Lower leg skin (tissue), 4 donors: ENCODE data around the gene AMIGO1. TPM values are rescaled to one million over a fixed set of nuclear protein-coding genes. Genes with fewer than 3 reads are reported as not detected.

Experiments used
- DNase-seq, 2 donors: peaks; one replicate each; pipeline ENCODE4 v3.0.0-alpha.2; 2019; ENCODE audit warnings: low spot score in 2 of 2
- H3K4me3 ChIP-seq: fragments of 200-600 bp; sonication (generic); 2 replicates; pipeline ENCODE4 v1.5.1; 2017; ENCODE audit warnings: mild to moderate bottlenecking, low read depth; ENCODE audit not compliant: poor library complexity, severe bottlenecking
- CTCF ChIP-seq, 3 donors: fragments of 450-650 bp; IDR thresholded peaks; one replicate each; pipeline ENCODE4 v1.5.1; 2016; ENCODE audit warnings: antibody characterized with exemption in 3 of 3, mild to moderate bottlenecking in 3 of 3, moderate library complexity in 2 of 3
- POLR2A ChIP-seq, 2 donors: fragments of 450-650 bp; IDR thresholded peaks; one replicate each; pipeline ENCODE4 v1.6.1; 2016 to 2017; ENCODE audit warnings: antibody characterized with exemption in 2 of 2, mild to moderate bottlenecking in 1 of 2, moderate library complexity in 1 of 2
- WGBS, 2 donors: methylation state at CpG; one replicate each; pipeline ENCODE4 v1.1.5; 2018; 5-methylcytosine and 5-hydroxymethylcytosine counted together
- intact Hi-C: fragments of 100-400 bp; cut with DNase I; formaldehyde crosslinking; loops from one replicate; pipeline ENCODE4 v1.15.0; 2023; ENCODE audit warnings: low total_unique reads
- total RNA-seq, 4 donors: library from RNA; depleted of rRNA; stranded (reverse); fragments of >200 nt; gene quantifications; one replicate each; pipeline ENCODE4 v1.1.0, GENCODE V29; 2016

The AMIGO1 gene
- total RNA-seq, 4 donors from 2014 or later = 3.9 to 7.9 (median 5.4) TPM

GRCh38 chr1:109523706-109524105 is 14.2 kb upstream of the AMIGO1 start:
- DNase-seq = no peak
- no peak overlapping the region for H3K4me3 ChIP-seq
- WGBS, 2 donors = 91 to 94% methylated on average over 2 of the region's 2 CpGs
- TF ChIP-seq CTCF (IDR thresholded peaks at IDR 0.05) (no peak), POLR2A (IDR thresholded peaks at IDR 0.05) (no peak)
- intact Hi-C loops = no loop called here

GRCh38 chr1:109522026-109522425 is 12.5 kb upstream of the AMIGO1 start:
- intact Hi-C loops = no loop called here
- no peak for DNase-seq
- no peak overlapping the region for H3K4me3 ChIP-seq
- no peak for TF ChIP-seq POLR2A (IDR thresholded peaks at IDR 0.05)
- TF ChIP-seq CTCF (IDR thresholded peaks at IDR 0.05) = no peak
- 84 to 85% methylated on average over 7 of the region's 7 CpGs for WGBS, 2 donors

DNA sequence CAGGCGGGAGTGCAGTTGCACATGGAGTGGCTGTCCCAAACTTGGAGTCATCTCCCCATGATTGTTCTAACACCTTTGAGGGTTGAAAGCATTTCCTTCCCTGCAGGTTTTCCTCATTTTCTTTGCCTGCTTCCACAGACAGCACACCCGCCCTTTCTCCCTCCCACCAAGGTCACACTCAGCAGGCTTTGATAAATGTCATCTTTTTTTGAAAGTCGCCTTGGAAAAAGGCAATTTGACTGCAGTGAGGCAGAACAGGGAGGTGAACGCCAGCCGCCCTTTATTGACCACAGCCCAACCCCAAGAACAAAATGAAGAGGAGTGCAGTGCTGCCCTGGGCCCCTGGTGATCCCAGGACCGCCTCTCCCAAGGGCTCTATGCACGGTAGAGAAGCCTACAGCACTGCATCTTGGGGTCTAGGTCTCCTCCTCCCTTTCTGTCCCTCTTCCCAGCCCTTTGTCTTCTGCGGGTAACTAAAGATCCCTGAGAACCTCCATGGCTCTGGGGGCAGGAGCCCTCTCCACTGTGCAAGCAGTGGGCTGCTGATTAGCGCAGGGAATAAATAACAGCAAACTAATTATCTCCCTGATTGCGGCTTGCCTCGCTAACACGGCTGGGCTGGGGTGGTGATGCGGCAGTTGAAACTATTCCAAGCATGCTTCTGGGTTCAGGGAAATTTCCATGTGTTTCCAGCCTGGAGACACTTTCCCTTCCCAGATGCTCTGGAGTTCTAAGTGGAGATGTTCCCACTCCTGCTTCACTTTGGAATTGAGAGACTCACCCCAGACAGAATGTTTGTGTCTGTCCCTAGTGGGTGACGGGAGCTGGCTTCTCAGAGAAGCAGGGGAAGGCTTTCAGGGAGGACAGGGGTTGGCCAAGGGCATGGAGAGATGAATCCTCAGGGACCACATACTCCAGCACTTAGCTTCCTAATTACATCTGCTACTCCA is 11.8 kb upstream of the AMIGO1 start:
- DNase-seq = no peak
- 65 to 66% methylated on average over 14 of the region's 14 CpGs for WGBS, 2 donors
- intact Hi-C loops = no loop called here
- no peak overlapping the region for H3K4me3 ChIP-seq
- TF ChIP-seq CTCF (IDR thresholded peaks at IDR 0.05) (no peak), POLR2A (IDR thresholded peaks at IDR 0.05) (no peak)

GRCh38 chr1:109517337-109517736 is 7.8 kb upstream of the AMIGO1 start:
- 79 to 88% methylated on average over 5 of the region's 5 CpGs for WGBS, 2 donors
- DNase-seq = no peak
- H3K4me3 ChIP-seq = no peak overlapping the region
- no peak for TF ChIP-seq POLR2A (IDR thresholded peaks at IDR 0.05)
- no peak for TF ChIP-seq CTCF (IDR thresholded peaks at IDR 0.05)
- intact Hi-C loops = no loop called here

GRCh38 chr1:109516872-109517271 is 7.3 kb upstream of the AMIGO1 start:
- TF ChIP-seq CTCF (IDR thresholded peaks at IDR 0.05) = no peak
- no peak for TF ChIP-seq POLR2A (IDR thresholded peaks at IDR 0.05)
- intact Hi-C loops = no loop called here
- H3K4me3 ChIP-seq = no peak overlapping the region
- WGBS, 2 donors = 87 to 89% methylated on average over 5 of the region's 5 CpGs
- no peak for DNase-seq
